ENCODE data around the gene ANKS3.

- TF ChIP-seq ATF2 (tag by site-specific recombination; IDR thresholded peaks at IDR 0.05; ENCODE audit: low read depth) = no peak
- TF ChIP-seq ZBTB7A (tag by site-specific recombination; IDR thresholded peaks at IDR 0.05; ENCODE audit: low read depth) = no peak
- no peak for TF ChIP-seq ZBTB44 (tag by site-specific recombination; IDR thresholded peaks at IDR 0.05)
- TF ChIP-seq ZSCAN16 (tag by site-specific recombination; IDR thresholded peaks at IDR 0.05) = no peak
- no peak for TF ChIP-seq REST (tag by site-specific recombination; IDR thresholded peaks at IDR 0.05)
Measured at GRCh38 chr16:4749700-4750257, 15.7 kb upstream of the ANKS3 start.
